Right forelimb (tissue), 1 donor: ENCODE measurements around the gene CXCL14.

Source experiments
- DNase-seq: peaks from one replicate; pipeline ENCODE4 v3.0.0-alpha.2; 2018

The CXCL14 gene

DNA sequence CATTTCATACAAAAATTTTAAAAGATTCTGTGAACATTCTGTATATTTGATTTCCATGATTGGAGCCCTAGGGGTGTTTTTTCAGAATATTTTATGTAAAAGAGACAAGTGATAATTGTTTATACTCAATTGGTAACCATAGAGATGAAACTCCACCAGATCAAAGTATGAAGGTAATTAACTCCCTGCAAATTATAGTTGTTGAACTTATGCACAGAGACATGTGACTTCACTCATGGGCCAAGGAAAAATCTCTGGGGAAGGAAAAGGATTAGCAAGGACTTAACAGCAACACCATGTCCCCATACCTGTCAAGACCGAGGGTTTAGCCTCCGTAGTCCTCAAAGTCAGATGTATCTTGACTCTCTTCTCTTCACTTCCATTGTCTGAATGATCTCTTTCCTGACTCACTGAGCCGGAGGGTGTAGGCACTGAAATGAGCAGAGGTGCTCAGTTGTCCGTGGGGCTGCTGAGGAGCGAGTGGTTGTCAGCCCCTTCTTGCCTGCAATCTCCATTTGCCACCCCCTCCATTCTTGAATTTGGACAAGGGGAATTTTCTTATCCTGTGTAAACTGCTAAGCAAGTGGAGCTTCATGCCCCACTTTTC lies 17.5 kb upstream of the CXCL14 start:
- no peak for DNase-seq

DNA sequence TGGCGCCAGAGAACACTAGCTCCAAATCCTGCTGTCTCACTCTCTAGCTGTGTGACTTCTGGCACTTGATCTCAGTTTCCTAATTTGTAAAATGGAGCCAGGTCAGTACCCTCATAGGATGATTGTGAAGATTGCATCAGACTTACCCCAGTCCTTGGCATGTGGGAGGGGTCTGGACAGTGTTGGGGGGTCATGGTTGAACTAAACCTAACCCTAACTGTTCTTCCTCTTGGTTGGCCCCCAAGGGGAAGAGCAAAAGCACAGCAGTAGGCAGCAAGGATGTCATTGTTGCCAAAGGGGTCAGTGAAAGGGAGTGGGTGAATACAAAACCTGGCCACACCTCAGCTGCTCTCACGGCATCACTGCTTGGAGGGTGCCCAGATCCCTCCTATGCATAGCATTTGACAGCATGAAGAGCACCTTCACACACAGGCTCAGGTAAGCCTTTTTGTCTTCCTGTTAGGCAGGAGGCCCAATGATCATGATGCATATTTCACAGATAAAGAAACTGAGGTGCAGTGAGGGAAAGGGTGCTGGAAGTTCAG lies 15.7 kb upstream of the CXCL14 start:
- DNase-seq = no peak

DNA sequence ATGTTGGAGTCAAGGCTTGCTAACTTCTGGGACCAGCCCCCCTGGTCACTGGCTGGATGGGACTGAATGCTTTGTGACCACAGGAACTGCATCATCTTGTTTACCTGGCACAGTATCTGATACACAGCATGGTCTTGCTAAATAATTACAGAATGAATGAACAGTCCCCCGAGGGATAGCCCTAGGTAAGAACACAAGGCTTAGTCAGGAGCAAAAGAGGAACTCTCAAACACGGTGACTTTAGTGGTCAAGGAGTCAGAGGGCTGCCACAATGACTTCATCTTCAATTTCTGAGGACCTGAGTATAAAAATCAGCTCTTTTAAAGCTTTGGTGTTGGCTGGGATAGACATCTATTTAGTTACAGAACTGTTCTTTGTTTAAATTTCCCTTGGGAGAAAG lies 15.1 kb upstream of the CXCL14 start:
- DNase-seq = no peak

DNA sequence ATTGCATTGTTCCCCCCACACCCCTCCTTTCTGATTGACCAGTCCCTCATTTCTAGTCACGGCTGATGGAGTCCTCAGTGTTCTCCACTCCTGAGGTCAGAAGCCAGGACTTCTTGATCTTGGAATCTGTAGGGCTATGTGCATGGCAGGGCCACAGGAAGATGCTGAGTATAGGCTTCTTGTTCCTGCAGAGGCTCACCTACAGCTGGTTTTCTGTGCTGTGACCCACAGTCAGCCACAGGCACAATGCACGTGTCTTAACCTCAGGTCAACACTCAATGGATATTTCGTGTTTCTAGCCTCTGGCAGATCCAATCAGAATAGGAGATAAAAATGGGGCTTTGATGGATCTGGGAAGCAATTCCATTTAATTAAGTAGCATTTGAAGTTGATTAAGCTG lies 14.3 kb upstream of the CXCL14 start:
- DNase-seq = no peak

DNA sequence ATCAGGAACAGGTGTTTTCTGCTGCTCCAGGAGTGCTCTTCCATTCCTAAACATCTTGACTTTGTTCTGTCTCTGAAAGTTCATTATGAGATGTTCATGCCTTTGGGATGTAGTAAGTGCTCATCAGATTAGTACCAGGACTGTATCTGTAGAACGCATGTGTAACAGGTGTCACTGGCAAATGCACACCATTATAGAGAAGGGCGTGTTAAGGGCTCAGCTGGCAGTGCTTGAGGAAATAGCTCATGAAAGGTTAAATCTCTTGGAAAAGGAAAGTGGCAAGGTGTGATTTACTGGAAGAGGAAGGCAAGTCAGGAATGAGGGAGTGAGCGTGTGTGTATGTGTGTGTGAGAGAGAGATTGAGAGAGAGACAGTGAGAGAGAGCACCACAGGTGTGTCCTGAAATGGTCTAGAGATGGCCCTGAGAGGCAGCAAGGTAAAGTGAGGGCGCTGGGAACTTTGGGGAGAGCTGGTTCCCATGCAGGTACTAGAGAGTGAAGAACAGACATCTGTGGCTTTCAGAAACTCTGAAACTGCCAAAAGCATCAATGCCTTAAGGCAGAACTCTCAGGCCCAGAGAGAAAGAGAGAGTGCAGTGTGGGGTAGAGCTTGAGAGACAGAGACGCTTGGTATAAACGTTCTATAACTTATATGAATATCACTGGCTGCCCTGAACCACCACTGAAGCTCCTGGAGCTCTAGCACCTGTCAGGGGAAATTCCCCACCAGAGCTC lies 13.7 kb upstream of the CXCL14 start:
- DNase-seq = no peak

DNA sequence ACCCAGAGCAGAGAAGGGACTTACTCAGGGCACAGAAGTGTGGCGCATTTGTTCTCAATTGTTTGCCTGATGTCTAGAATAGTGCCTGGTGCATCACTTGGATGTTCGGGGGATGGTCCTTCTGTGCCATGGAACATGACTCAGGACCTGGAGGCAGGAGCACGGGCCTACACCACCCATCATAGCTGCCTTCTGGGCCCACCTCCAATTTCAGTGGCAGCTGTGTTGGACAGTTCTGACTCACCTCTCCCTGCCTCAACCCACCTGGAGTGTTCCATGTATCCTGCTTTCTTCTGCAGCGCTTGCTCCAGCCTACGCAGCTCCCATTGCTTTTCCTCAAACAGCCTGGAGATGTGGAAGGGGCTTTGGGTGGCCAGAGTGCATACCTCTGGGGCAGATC lies 12.5 kb upstream of the CXCL14 start:
- no peak for DNase-seq

DNA sequence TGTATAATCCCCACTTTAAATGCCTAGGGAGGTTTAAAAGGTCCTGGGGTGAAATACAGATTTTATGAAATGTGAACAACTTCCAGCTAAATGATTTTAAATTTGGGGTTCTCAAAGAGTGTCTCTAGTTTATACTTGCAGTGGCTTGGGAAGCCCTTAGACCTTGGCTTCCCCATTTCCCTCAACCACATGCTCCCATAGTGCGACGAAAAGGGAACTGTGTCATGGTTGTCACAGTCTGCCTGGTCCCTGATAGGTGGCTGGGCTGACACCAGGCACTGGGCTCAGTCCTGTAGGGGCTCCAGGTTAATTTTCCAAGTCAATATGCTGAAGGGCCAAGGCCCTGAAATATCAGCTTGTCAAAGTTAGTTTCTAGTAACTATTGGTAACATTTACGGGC lies 10.4 kb upstream of the CXCL14 start:
- no peak for DNase-seq

DNA sequence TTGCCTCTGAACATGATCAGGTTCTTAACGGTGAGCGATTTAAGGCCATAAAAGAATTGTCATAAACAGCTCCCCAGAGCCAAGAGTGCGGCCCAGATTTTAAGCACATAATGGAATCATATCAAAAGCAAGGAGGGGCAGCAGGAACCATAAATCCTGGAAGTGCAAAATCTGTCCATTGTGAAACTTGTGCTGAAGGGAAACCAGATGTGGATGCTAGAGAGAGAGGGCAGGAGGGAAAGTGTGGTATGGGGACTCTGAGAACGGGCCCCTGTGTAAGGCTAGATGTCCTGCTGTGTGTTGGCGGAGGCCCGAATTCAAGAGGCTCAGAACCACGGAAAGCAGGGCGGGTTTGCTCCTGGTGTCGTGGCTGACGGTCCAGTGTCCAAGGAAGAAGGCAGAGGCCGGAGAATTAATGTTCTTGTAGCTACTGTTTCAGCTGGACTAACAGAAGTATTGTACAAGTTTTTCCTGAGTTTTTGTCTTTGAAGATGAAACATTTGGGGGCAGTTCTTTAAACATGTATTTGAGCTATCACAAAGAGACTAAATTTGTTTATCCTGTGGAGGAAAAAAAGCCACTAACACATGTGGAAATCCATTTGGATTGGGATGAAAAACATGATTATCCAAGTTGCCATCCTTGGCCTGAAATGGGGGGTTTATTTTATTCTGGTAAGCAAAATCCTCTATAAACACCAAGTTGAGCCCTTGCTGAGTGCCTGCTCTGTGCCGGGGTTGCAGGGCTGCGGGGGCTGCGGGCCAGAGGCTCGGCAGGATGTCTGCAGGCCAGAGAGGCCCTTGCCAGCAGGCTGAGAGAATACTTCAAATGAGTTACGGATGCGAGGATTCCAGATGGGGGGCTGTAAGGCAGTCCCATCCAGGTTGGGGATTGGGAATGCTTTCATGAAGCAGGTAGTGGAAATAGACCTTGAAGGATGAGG lies 9.2 kb upstream of the CXCL14 start:
- DNase-seq = no peak

DNA sequence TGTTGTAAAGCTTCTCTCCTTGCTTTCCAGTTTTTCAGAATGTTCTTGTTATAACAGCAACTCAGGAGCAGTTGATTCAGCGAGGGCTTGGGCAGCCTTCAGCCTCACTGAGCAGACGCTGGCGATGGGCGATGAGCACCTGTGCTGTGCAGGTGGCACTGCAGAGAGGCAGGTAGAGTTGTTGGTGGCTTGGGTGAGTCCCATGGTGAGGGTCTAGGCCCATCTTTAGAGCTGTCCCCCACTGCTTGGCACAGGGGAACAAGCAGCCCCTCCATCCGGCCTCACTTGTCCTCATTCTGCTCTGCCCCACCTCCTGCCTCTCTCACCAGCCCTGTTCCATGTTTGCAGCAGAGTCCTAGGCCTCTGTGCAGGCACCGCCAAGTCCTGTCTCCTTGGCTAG lies 6.1 kb upstream of the CXCL14 start:
- DNase-seq = no peak

DNA sequence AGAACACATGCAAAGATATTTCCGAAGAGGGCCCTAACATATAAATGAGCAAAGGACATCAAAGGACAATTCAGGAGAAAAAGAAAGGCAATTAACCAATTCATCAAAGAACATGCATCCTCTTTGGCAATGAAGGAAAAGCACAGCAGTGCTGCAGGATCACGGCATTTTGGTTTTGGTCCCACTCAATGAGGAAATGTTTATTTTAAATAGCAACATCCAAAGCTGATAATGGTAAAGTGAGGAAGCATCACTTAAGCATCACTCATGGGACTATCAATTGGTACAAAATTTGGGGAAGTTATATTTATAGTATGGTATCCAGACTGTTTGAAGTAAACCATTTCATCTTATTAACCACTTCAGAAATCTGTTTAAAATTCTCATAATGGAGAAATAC lies 5.5 kb upstream of the CXCL14 start:
- no peak for DNase-seq

DNA sequence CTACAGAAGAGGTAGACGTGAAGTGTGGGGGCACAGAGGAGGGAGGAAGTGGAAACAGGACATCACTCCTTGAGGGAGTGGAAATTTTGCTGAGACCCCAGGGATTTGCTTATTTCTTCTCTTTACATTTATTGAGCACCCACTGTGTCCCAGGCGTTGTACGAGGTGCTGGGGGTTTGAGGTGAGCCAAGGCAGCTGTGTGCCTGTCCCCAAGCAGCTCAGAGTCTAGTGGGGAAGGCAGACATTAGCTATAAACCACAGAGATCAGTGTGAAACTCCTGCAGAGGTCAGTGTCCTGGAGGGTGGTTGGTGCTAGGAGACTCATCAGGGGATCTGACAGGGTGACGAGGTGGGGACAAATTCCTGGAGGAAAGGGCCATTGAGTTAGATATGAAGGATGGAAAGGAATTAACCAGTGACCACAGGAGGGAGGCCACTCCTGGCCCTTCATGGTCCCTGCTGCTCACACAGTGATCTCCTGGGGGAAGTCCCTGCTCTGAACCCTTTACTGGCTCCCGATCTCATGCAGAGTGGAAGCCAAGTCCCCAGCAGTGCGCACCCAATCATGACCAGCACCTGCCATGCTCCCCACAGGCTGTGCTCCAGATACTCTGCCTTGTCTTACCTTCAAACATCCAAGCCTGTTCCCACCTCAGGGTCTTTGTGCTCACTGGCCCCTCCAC lies 3.4 kb upstream of the CXCL14 start:
- no peak for DNase-seq

DNA sequence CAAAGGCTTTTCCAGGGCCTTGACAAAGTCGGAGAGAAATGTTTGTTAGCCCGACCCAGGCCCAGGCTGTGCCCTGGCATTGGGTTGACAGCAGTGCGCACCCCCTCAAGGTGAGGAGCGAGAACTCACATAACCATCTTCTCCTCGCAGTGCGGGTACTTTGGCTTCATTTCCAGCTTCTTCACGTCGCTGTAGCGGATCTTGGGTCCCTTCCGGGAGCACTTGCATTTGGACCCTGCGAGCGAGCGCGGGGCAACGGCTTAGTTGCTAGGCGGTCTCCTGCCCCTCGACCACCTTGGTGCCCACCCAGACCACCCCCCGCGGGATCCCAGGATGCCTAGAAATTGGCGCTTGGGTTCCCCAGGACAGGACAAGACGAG lies 496 bp downstream of the CXCL14 start:
- no peak for DNase-seq

DNA sequence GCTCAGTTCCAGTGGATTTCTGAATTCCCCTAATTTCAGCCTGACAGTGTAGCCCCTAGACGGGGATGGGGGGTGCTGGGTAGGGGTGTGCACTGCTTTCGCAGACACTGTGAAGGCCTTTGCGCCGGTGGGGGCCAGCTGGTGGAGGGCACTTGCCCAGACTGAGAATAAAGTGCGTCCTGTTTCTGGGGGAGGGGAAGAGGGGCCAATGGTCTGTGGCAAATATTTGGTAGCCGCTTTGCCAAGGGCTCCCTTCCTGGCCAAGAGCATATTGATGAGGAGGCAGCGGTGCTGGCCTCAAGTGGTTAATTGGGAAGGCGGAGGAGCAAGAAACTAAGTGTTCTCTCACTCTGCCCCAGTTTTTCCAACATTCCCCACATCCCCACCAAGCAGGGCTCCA lies 1.4 kb downstream of the CXCL14 start:
- DNase-seq = no peak

DNA sequence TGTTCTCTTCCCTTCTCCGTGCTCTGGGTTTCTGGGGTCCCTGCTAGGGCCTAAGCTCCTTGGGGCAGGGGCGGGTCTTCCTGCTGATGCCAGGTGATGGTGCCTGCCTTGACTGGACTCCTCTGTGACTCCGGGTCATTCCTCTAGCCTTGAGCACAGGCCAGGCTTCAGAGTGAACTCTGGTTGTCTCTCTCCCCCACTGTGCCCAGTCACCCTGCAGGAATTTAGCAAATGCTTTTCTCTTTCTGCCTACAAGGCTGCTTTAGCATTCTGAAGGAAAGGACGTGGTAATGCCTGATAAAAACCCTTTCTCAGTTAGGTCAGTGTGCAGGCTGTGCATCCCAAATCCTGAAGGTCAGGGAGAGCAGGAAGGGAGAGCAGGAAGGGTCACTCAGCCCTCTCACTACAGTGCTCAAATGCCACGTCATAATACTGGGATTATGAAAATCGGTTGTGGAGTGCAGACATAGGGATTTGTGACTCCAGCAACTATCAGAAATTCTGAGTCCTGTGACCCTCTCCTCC lies 2.7 kb downstream of the CXCL14 start:
- DNase-seq = no peak

DNA sequence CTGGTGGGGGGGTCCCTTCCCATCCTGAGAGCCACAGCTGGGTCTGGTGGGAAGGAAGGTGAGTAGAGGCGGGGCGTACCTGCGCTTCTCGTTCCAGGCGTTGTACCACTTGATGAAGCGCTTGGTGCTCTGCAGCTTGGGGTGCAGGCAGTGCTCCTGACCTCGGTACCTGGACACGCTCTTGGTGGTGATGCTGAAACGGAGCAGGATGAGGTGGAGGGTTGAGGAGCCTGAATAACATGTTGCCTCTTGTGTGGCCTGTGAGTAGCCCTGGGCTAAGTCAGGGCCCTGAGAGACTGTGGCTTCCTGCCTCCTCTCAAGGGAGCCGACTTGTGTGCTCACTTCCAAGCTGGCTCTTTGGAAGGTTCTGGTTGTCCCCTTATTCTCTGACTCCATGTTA lies 4.3 kb downstream of the CXCL14 start:
- no peak for DNase-seq

DNA sequence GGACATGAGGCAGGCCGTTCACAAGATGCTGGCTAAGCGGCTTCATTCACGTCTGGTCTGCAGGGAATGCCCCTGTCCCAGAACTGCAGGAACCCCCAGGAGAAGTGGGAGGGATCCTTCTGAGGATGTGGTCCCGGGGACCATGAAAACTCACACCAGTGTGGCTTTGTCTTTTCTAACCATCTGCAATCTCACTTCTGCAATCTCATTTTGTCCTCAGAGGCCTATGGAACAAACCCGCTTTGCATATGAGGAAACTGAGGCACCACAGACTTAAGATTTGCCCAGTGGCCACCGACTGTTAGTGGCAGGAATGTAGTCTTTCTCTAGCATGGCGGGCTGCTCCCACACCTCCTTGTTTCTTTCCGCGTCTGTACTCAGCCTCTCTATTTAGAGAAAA lies 6.9 kb downstream of the CXCL14 start:
- DNase-seq = no peak

DNA sequence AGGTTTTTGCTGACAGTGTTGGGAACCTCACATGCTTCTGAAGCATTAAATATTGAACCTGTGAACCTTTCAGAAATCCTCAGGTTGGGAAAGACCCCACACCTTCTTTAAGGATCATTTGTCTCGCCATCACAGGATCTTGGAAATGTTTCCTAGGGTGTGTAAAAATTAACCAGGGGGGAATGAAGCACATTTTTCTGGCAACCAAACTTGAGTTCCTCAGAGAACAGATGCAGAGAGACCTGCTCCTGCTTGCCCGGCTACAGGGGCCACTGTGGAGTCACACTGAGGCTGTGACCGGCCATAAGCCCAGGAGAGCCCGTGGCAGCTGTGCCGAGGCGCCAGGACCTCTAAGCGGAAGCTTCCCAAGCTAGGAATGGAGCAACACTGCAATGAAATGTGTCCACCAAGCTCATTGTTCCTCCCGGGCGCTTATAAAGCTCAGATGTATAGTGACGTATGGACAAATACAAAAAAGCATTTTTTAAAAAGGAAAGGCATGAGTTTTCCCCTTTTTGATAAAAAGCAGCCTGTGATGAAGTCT lies 7.7 kb downstream of the CXCL14 start:
- DNase-seq = no peak

DNA sequence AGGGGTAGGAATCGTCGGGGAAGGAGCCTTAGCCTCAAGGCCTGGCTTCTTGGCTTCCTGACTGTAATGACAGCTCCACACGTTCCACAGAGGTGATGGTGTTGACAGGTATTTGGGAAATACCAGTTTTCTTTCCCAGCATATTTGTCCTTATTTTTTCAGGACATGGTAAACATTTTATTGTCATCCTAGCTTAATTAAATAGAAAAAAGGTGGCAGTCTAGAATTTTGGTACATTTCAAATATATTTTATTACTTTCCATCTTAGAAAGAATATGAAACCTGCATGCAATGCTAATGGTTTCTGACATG lies 8.4 kb downstream of the CXCL14 start:
- no peak for DNase-seq

DNA sequence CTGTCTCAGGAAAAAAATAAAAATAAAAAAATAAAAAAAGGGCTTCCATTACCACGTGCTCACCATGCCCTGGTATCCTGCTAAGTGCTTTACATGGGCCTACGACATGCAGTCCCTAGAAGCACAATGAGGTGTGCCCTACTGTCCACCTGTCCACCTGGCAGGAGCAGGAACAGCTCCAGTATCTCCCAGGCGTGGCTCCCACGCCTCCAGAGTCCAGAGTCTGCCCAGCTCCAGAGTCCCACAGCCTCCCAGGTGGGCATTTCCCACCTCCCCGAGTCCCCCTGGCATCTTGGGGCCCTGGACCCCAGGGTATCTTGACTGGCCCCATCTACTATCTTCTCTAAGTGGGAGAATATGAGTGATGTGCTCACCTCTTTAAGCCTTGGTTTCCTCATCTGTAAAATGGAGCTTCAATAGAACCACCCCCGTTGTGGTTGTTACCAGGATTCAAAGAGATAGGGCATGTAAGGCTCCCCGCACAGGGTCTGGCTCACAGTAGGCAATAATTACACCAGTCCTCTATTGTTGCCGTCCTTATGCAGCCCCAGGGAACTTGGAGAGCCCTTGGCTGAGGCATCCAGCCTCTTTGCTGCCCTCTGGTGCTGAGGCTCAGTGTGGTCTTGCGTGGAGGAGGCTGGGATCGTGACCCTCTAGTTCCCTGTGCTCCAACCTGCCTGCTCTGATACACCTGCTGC lies 8.9 kb downstream of the CXCL14 start:
- no peak for DNase-seq

DNA sequence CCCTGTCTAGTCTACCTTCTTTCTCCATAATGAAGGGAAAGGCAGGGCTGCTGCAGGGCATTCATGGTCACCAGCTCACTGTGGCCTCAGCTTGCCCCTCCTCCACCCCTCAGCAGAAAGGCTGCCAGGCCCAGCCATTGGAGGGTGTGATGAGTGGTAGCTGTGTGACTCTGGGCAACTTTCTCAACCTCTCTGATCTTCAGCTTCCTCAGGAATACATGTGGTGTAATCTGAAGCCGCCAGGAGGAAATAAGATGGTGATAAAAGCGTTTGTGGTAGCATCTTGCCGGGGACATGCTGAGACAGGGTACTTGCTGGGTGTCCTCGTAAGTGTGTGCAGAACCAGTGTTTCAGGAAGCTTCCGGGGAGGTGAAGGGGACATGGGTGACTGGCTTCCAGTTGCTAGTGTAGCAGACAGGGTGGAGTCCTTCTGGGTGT lies 9.8 kb downstream of the CXCL14 start:
- DNase-seq = no peak

DNA sequence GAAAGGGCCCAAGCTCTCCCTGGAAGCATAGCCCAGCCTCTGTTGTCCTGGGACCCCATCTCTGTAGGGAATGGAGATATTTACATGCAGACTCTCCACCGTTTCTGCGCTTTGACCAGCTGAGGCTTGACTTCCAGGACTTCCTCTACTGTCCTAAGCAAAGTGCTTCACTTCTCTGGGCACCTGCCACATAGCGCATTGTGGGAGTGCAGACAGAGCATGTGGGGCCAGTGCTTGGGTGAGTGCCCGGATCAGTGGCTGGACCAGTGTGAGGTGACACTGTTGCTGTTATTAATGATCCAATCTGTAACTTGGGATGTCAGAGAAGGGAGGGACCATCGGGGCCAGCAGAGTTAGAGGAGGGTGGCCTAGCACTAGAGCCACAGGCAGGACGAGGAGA lies 10.5 kb downstream of the CXCL14 start:
- no peak for DNase-seq

DNA sequence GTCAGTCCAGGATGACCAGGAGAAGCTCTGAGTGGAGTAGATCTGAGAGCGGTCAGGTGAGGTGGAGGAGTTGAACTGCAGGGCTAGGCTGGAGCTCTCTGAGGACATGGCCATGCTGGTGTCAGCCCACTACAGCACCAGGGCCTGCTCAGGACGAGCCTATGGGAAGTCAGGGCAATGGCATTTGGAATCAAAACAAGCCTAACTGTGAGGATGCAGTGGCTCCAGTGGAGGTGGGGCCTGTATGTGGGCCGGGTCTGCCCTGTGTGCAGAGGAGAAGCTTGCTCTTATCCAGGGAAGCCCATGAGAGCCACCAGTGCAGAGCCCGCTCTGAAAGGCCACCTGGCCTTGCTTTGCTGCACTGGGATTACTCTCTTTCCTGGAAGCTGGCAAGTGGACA lies 11.1 kb downstream of the CXCL14 start:
- no peak for DNase-seq
